Nephron progenitor cell (in vitro differentiated cells): ENCODE measurements around the gene UBXN2A.
A peak's percentile ranks its signal among the peaks of the same experiment; 100 is the strongest.

ENCODE experiments used
- DNase-seq: peaks from one replicate; pipeline ENCODE4 v3.0.0; 2021
- H3K27ac Mint-ChIP-seq: 2 replicates; pipeline ENCODE4 v1.8.0; 2021; ENCODE audit warnings: mild to moderate bottlenecking, moderate library complexity, mixed read lengths
- H3K27me3 Mint-ChIP-seq: 2 replicates; pipeline ENCODE4 v1.8.0; 2021; ENCODE audit warnings: mild to moderate bottlenecking, low read depth, mixed read lengths; ENCODE audit not compliant: poor library complexity
- H3K36me3 Mint-ChIP-seq: 2 replicates; pipeline ENCODE4 v1.8.0; 2021; ENCODE audit warnings: low read depth, mixed read lengths
- H3K4me1 Mint-ChIP-seq: 2 replicates; pipeline ENCODE4 v1.8.0; 2021; ENCODE audit warnings: mixed read lengths
- H3K4me3 Mint-ChIP-seq: 2 replicates; pipeline ENCODE4 v1.8.0; 2021; ENCODE audit warnings: mild to moderate bottlenecking, moderate library complexity, mixed read lengths
- H3K9me3 Mint-ChIP-seq: 2 replicates; pipeline ENCODE4 v1.8.0; 2021; ENCODE audit warnings: mild to moderate bottlenecking, moderate library complexity, mixed read lengths
- CTCF ChIP-seq: fragments of 200-600 bp; sonication (generic); IDR thresholded peaks from 2 replicates; pipeline ENCODE4 v1.5.0; 2021; ENCODE audit warnings: antibody characterized with exemption

UBXN2A gene

DNA sequence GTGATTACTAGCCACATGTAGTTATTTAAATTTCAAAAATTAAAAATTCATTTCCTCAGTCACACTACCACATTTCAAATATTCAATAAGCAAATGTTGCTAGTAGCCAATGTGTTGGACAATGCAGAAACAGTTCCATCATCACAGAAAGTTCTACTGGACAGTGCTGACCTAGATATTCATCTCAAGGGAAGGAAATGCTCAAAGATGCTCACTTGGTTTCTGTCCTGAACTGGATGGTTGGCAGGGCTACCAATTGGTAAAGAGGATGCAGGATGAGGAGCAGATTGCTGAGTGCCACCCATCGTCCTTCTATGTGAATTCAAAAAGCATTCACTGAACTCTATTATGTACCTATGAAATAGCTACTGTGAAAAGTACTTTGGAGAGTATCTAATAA is 6.0 kb upstream of the UBXN2A start:
- peaks cover 24% of the 10 kb centered on the region for H3K36me3 Mint-ChIP-seq
- TF ChIP-seq CTCF, result no peak
- peaks cover 6% of the 10 kb centered on the region for H3K4me1 Mint-ChIP-seq
- no peak overlapping the region for H3K4me3 Mint-ChIP-seq
- no peak for DNase-seq
- no peaks in the 10 kb centered on the region for H3K9me3 Mint-ChIP-seq
- H3K27me3 Mint-ChIP-seq, result peaks cover 2% of the 10 kb centered on the region
- H3K27ac Mint-ChIP-seq, result no peak overlapping the region

- peaks cover 56% of the 10 kb centered on the region for H3K4me1 Mint-ChIP-seq
- no peaks in the 10 kb centered on the region for H3K9me3 Mint-ChIP-seq
- no peak for TF ChIP-seq CTCF
- H3K27ac Mint-ChIP-seq, result peak overlapping the region; percentile 93
- peaks cover 25% of the 10 kb centered on the region for H3K36me3 Mint-ChIP-seq
- peak overlapping the region; percentile 92 for H3K4me3 Mint-ChIP-seq
- no peak for DNase-seq
- H3K27me3 Mint-ChIP-seq, result peaks cover 2% of the 10 kb centered on the region
Measured at GRCh38 chr2:23940718-23941620, 706 bp downstream of the UBXN2A start.

DNA sequence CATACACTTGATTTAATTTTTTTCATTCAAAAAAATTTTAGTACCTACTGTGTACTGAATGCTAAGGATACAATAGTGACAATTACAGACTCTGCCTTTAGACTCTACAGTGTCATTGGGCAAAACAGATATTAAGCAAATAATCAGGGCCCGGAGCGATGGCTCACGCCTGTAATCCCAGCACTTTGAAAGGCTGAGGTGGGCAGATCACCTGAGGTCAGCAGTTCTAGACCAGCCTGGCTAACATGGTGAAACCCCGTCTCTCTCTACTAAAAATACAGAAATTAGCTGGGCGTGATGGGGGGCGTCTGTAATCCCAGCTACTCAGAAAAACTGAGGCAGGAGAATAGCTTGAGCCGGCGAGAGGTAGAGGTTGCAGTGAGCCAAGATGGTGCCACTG is 1.4 kb downstream of the UBXN2A start:
- no peak for DNase-seq
- Mint-ChIP-seq H3K27me3 (peaks cover 2% of the 10 kb centered on the region), H3K4me1 (peaks cover 56% of the 10 kb centered on the region), H3K9me3 (no peaks in the 10 kb centered on the region), H3K27ac (peak overlapping the region; percentile 13), H3K4me3 (peak overlapping the region; percentile 92), H3K36me3 (peaks cover 20% of the 10 kb centered on the region)
- TF ChIP-seq CTCF, result no peak

DNA sequence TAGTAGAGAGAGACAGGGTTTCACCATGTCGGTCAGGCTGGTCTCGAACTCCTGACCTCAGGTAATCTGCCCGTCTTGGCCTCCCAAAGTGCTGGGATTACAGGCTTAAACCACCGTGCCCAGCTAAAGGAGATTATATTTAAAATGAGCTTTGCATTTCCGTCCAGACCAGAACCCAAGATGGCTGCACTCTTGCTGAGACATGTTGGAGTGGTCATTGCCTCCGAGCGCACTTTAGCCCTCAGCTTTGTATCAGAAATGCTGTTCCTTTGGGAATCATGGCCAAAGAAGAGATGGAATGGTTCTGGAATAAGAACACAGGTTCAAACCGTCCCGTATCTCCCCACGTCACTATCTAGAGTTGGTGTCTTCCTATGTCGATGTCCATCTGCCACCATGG is 3.4 kb downstream of the UBXN2A start:
- TF ChIP-seq CTCF, result no peak
- no peak overlapping the region for H3K4me3 Mint-ChIP-seq
- no peaks in the 10 kb centered on the region for H3K9me3 Mint-ChIP-seq
- peaks cover 56% of the 10 kb centered on the region for H3K4me1 Mint-ChIP-seq
- H3K27me3 Mint-ChIP-seq, result no peaks in the 10 kb centered on the region
- DNase-seq, result no peak
- H3K36me3 Mint-ChIP-seq, result peaks cover 27% of the 10 kb centered on the region
- H3K27ac Mint-ChIP-seq, result no peak overlapping the region

DNA sequence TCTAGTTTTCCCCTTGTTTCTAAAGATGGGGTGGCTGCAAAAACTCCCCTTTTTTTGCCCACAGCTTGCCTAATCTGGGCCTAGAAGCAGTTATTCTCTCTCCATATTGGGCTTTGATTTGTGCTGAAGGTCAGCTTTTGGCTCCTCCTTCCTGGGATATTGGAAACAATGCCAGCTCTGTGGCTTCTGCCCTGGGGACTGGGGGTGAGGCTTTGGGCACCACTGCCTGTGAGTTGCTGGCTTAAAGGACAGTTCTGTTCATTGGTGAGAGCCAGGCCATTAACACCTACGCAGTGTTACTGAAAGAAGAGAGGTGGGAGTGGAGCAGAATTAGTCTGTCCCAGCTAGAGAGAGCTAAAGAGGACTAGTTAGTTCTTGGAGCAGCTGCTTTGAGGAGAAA is 4.3 kb downstream of the UBXN2A start:
- H3K9me3 Mint-ChIP-seq, result no peaks in the 10 kb centered on the region
- H3K36me3 Mint-ChIP-seq, result peaks cover 27% of the 10 kb centered on the region
- no peaks in the 10 kb centered on the region for H3K27me3 Mint-ChIP-seq
- no peak overlapping the region for H3K4me3 Mint-ChIP-seq
- no peak for TF ChIP-seq CTCF
- H3K4me1 Mint-ChIP-seq, result peaks cover 47% of the 10 kb centered on the region
- H3K27ac Mint-ChIP-seq, result no peak overlapping the region
- DNase-seq, result no peak

DNA sequence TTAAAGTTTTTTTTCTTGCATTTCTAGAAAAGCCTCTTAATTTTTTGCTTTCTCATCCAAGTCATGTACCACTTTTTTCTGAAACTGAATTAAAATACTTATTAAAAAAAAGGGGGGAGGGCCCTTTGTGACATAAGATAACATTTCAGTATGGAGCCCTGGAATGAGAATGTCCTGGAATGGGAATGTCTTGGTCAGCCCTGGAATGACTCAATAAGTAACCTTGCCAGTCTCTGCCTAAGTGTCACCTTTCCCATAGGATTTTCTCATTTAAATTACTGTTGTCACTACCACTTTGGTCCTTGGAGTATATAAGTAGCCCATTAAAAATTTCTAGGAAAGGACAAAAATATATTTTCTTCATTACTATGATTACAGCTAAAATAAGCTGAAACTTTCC is 4.7 kb downstream of the UBXN2A start:
- H3K9me3 Mint-ChIP-seq, result no peaks in the 10 kb centered on the region
- H3K27ac Mint-ChIP-seq, result no peak overlapping the region
- no peaks in the 10 kb centered on the region for H3K27me3 Mint-ChIP-seq
- H3K4me3 Mint-ChIP-seq, result no peak overlapping the region
- DNase-seq, result no peak
- peaks cover 27% of the 10 kb centered on the region for H3K36me3 Mint-ChIP-seq
- H3K4me1 Mint-ChIP-seq, result peaks cover 45% of the 10 kb centered on the region
- TF ChIP-seq CTCF, result no peak
